DMS153 (cell line): ENCODE results near the gene SATB2.
A peak's percentile ranks its signal among the peaks of the same experiment; 100 is the strongest.

Experiments
- DNase-seq: peaks from one replicate; lab custom pipeline; 2025; lab: John Stamatoyannopoulos, UW

SATB2 gene

GRCh38 chr2:199325881-199326280 lies 131.9 kb downstream of the SATB2 start:
- DNase-seq: no peak

DNA sequence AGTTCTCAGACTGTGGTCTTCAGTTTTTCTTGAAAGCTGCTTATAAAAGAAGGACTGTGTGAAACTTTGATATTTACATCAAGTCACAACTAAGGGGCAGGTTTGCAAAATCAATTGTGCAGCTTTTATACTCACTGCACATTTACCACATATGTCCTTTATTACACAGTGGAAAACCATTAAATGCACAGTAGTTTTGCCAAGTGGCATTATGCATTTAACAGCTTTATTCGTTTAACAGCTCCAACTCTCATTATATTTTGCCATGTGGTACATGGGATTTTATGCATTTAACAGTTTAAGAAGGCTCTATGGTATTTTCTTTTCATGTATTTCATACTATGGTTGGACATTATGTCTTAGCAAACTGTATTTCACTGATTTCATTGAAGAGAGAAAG lies 135.6 kb downstream of the SATB2 start:
- DNase-seq: no peak

DNA sequence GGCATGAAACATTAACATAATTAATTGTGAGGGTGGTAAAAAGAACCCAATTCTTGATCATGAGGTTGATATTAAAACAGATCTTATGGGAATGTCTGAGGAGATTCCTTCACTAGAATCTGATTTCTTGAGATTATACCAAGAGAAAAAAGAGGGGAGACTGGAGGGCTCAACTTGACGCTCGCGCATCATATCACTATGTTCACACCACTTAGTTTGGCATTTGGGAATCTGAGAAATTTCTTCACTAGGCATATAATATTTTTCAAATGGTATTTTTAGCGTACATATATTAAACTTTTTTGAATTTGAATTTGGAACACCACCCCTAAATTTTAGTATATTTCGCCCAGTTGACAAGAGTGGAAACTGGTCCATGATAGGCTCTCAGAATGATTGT lies 140.1 kb downstream of the SATB2 start:
- DNase-seq: no peak

GRCh38 chr2:199316851-199317250 lies 140.9 kb downstream of the SATB2 start:
- DNase-seq: no peak

DNA sequence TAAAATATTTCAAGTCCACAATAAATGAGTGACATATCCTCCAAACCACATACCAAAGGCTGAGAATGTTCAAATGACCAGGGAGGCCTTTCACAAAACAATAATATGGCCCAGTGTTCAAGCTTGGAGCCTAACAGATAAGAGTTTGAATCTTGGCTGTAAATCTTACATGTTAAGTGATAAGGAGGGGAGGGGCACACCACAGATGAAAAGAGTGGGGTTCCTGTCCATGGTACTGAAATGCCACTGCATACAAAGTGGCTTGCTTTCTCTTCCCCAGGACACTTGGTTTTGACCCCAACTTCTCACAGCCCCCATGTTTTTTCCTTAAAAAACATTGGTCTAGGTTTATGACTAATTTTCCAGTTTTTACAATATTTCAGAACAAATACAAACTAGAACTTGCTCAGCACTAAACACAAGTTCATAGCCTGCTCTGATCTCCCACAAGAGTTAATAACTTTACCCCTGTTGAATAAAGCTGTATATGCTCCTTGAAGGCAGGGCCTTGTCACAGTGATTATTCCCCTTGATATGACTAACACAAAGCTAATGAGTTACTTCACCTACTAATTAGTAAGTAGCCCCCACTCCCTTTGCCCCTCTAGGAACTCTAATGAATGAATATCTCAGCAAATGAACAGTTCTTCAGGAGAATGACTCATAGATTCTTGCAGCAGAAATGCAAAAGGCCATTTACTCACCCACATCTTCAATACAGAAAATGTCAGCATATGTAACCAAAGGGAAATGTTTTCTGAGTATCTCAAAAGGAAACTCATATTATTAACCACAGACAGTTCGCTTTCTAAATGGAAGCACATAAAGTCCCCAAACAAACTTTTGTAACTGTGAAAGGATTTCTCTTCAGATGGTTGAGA lies 142.2 kb downstream of the SATB2 start:
- no peak for DNase-seq

- DNase-seq: no peak
Observed at GRCh38 chr2:199312931-199313330, 144.8 kb downstream of the SATB2 start.

DNA sequence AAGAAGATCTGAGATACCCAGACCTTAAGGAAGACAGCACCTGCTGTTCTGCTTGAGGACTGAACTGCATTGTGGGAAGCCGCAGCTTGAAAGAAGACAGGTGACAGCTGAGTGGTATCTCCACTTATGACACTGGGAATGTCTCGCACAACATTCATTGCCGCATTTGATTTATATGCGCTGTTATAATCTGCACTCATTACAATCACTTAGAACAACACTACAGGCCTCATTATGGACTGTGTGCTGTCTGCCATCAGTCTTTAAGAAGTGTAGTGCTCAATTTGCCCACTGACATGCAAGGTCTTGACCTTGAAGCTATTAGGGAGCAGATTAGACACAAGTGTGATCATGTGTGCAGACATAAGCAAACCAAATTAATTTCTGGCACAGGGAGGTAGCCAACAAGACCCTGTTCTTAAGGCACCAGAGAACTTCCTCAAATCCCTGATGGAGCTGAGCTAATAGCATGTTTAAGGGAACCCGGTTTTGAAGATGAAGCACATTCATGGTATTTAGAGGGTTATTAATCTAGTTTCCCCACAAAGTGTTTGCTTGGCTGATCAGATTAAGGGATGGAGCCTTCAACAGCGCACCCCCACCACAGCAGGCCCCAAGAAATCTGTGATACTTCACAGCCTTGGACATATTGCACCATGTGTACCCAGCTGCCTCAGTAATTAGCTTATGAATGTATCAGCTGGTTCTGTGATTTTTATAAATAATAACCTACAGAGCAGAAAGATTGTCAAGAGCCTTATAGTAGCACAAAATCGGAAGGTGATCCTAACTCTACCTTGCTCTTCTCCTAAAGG lies 146.8 kb downstream of the SATB2 start:
- DNase-seq: peak; percentile 71

DNA sequence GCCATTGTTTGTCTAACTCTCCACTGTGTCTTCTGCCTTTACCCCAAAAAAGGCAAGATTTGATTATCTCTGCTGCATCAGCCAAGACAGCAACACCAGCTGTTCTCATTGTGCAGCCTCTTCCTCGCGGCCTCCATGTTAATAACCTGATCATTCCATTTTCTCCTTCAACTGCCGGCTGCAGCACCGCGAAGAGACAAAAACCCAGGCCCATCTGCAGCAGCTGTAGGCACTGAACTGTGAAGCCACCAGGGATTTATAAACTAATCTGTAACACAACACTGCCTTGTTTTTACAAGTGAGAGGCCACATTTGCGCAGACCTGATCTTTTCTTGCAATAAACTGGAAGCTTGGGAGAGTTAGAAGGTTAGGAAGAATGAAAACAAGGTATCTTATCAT lies 147.8 kb downstream of the SATB2 start:
- peak; percentile 86 for DNase-seq

DNA sequence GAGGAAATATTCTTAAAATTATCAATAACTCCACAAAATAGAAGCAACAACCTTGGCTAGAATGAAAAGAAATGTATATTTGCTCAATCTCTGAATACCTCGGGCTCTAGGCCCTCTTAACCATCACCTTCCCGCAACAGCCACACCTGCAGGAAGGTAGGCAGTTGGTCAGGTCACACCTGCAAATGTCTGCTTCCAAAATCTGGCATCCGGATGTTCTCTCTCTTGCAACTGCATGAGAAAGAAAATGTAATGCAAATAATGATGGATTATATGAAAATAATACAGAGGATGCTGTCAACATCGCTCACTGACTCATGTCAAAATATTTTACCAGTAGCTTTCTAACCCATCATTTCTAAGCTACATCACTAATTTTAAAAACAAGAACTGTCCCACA lies 148.3 kb downstream of the SATB2 start:
- peak; percentile 29 for DNase-seq

DNA sequence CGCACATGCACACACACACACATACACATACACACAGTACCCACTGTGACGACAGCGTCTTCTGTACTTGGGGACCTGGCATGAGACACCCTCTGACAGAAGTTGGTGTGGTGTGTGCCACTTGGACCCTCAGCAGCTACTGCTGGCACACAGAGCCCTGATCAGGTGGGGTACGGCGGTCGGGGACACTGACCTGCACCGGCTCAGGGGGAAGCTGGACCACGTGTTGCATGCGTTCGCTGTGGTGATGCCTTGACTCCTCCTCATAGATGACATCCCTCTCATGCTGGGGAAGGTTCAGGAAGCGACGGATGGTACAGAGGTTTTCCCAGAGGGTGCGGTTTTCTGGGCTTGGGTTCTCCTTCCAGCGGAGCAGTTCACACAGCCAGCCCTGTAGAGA lies 149.2 kb downstream of the SATB2 start:
- DNase-seq: no peak

DNA sequence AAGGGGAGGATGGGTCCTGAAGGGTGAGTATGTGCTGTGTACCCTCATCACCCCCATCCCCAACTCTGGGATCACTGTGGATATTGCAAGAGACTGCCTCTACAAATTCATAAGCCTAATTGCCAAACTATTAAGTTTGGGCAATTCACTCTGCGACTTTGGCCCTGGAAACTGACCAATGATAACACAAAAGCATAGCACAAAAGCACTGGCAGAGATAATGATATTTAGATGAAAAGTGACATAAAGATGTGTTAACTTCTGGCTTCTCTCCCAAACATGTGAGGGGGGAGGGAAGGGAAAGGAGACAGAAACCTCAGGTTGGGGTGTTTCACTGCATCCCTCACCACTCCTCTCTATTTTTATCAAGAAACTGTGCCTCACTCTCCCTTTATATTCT lies 150.3 kb downstream of the SATB2 start:
- DNase-seq: no peak

- DNase-seq: no peak
Observed at GRCh38 chr2:199306116-199306515, 151.6 kb downstream of the SATB2 start.

- DNase-seq: no peak
Observed at GRCh38 chr2:199303728-199304177, 154.0 kb downstream of the SATB2 start.

- DNase-seq: no peak
Observed at GRCh38 chr2:199302851-199303250, 154.9 kb downstream of the SATB2 start.

- DNase-seq: no peak
Observed at GRCh38 chr2:199288424-199288823, 169.3 kb downstream of the SATB2 start.

DNA sequence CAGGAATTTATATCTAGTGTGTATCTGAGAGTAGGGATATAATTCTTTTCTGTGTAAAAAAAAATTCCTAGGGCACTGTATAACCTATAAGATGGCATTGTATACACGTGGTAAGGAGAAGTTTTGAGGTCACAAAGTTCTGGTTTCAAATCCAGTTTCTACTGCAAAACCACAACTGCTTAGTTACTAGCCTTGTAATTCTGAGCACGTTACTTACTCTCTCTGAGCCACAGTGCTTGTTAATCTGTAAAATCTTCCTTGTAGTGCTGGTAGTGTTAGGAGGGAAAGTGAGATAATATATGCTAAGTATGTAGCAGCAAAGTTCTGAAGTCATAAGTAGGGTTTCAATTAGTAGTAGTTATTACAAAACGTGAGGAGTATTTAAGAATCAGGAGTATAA lies 175.4 kb downstream of the SATB2 start:
- DNase-seq: no peak

- DNase-seq: no peak
Observed at GRCh38 chr2:199279146-199279545, 178.6 kb downstream of the SATB2 start.

DNA sequence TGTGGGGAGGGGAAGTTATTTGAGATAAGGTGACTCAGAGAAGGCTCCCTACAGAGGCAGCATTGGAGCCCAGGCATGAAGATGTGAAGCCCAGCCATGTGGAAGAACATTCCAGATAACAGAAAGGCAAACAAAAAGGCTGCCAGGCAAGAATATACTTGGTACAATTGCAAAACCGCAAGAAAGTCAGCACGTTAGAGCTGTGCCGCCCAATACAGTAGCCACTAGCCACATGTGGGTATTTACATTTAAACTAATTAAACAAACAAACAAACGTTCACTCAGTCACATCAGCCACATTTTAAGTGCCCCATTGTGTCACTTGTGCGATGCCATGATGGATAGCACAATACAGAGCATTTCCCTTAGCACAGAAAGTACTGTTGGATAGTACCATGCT lies 179.6 kb downstream of the SATB2 start:
- peak; percentile 15 for DNase-seq

DNA sequence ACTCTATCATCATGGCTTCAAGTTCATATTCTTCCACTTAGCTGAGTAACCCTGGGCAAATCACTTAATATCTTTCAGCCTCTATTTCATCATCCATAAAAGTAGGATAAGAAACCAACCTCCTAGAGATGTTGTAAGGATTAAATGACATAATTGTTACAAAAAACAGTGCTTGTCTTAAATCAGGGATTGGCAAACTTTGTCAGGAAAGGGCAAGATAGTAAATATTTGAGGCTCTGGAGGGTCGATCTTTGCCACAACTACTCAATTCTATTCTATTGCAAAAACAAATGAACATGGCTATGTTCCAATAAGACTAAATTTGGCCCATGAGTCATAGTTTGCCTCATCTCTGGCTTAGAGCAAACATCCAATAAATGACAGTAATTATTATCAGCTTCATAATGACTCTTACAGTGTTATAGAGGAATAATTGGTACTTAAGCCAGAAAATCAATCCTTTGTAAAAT lies 184.7 kb downstream of the SATB2 start:
- no peak for DNase-seq

- no peak for DNase-seq
Observed at GRCh38 chr2:199261936-199262335, 195.8 kb downstream of the SATB2 start.

DNA sequence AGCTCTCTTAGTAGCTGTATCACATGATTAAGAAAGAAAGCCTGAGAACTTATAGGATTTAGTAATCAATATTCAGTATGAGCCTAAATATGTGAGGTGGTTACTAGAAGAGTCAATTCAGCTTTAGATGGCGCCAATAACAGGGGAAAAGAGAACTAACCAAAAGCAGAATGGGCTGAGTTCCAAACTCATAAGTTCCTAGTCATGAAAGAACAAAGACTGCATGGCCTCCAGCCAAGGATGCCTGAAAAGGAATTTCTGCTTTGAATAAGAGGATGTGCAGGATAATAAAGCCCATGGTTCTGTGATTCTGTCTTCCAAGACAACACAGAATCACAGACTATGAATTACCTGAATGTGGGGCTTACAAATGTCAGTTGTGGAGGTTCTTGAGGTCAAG lies 196.5 kb downstream of the SATB2 start:
- DNase-seq: peak; percentile 44

- no peak for DNase-seq
Observed at GRCh38 chr2:199259671-199260070, 198.1 kb downstream of the SATB2 start.

GRCh38 chr2:199258291-199258690 lies 199.4 kb downstream of the SATB2 start:
- DNase-seq: no peak
